AG09319 (cell line): ENCODE measurements around the gene AIFM3.
"Not testable (repeated sequence)": the region's sequence is repeated elsewhere in the genome, so short reads cannot be mapped to it uniquely, and the experiment has no call there.

ENCODE experiments used
- DNase-seq: peaks from one replicate; pipeline ENCODE4 v3.0.0-alpha.2; 2010; ENCODE audit warnings: low read depth; ENCODE audit errors: extremely low read depth
- TF ChIP-seq, protein P1 (sequence below): IDR thresholded peaks from 2 replicates; pipeline ENCODE4 v1.5.1; 2011; ENCODE audit warnings: low read depth, mild to moderate bottlenecking, inconsistent platforms, low read length, moderate library complexity

Gene AIFM3

DNA sequence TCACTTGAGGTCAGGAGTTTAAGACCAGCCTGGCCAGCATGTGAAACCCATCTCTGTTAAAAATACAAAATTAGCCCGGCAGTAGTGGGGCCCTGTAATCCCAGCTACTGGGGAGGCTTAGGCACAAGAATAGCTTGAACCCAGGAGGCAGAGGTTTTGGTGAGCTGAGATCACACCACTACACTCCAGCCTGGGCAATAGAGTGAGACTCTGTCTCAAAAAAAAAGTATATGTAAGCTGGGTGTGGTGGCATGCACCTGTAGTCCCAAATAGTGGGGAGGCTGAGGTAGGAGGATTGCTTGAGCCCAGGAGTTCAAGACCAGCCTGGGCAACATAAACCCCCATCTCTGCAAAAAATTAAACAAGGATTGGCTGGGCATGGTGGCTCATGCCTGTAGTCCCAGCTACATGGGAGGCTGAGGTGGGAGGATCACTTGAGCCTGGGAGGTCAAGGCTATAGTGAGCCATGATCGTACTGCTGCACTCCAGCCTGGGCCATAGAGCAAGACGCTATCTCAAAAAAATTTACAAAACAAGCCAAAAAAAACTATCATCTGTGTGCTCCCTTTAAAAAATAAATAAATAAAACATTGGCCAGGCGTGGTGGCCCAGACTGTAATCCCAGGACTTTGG is 39.0 kb upstream of the AIFM3 start:
- TF ChIP-seq, protein P1, sequence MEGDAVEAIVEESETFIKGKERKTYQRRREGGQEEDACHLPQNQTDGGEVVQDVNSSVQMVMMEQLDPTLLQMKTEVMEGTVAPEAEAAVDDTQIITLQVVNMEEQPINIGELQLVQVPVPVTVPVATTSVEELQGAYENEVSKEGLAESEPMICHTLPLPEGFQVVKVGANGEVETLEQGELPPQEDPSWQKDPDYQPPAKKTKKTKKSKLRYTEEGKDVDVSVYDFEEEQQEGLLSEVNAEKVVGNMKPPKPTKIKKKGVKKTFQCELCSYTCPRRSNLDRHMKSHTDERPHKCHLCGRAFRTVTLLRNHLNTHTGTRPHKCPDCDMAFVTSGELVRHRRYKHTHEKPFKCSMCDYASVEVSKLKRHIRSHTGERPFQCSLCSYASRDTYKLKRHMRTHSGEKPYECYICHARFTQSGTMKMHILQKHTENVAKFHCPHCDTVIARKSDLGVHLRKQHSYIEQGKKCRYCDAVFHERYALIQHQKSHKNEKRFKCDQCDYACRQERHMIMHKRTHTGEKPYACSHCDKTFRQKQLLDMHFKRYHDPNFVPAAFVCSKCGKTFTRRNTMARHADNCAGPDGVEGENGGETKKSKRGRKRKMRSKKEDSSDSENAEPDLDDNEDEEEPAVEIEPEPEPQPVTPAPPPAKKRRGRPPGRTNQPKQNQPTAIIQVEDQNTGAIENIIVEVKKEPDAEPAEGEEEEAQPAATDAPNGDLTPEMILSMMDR = no peak

DNA sequence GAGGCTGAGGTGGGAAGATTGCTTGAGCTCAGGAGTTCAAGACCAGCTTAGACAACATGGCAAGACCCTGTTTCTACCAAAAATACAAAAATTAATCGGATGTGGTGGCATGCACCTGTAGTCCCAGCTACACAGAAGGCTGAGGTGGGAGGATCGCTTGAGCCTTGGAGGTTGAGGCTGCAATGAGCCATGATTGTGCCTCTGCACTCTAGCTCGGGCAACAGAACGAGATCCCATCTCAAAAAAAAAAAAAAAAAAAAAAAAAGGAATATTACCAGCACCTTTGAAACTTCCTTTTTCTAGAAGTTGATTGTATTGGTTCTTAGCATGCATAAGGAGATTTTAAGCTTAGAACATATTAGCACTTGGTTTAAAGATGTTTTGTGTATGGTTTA is 38.5 kb upstream of the AIFM3 start:
- no peak for DNase-seq
- TF ChIP-seq, protein P1 = no peak

More for the DNA sequence above, 39.0 kb upstream of the AIFM3 start:
- no peak for DNase-seq

DNA sequence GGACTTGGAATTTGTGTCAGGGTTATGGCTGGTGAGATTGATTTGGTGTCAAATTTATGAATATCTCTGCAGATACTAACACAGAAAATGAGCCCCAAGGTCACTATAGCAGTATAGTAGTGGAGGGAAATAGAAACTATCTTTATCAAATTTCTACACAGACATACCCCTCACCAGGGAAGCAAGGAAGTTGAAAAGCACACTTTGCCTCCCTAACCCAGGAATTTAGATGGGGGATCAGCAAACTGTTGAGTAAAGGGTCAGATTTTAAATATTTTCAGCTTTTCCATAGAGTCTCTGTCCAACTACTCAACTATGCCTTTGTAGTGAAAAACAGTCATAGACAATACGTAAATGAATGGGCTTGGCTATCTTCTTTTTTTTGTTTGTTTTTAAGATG is 37.1 kb upstream of the AIFM3 start:
- TF ChIP-seq, protein P1 = no peak
- DNase-seq = no peak

DNA sequence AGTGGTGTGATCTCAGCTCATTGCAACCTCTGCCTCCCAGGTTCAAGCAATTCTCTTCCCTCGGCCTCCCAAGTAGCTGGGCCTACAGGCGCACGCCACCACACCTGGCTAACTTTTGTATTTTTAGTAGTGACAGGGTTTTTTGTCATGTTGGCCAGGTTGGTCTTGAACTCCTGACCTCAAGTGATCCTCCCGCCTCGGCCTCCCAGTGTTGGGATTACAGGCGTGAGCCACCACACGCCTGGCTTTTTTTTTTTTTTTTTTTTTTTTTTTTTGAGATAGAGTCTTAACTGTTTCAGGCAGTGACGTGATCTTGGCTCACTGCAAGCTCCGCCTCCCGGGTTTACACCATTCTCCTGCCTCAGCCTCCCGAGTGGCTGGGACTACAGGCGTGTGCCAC is 36.6 kb upstream of the AIFM3 start:
- DNase-seq = not testable (repeated sequence)

DNA sequence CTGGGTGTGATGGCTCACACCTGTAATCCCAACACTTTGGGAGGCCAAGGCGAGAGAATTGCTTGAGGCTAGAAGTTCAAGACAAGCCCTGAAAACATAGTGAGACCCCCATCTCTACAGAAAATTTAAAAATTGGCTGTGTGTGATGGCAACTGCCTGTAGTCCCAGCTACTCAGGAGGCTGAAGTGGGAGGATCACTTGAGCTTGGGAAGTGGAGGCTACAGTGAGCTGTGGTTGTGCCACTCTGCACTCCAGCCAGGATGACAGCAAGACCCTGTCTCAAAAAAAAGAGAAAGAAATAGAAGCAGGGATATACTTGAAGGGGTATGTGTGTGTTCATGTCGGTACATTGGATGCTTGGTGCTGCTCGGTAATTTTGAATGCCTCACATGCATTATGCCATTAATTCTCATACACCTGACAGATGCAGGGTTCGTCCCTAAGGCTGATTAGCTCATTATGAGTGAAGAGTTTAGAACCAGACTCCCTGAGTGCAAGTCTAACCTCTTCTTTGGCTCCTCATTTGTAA is 35.9 kb upstream of the AIFM3 start:
- no peak for DNase-seq
- TF ChIP-seq, protein P1 = no peak

DNA sequence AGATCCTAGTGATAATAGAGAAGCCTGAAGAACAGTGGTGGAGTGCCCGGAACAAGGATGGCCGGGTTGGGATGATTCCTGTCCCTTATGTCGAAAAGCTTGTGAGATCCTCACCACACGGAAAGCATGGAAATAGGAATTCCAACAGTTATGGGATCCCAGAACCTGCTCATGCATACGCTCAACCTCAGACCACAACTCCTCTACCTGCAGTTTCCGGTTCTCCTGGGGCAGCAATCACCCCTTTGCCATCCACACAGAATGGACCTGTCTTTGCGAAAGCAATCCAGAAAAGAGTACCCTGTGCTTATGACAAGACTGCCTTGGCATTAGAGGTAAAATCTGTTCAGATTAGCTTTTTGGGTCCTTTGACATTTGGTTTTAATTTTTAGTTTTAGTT is 33.1 kb upstream of the AIFM3 start:
- no peak for DNase-seq
- TF ChIP-seq, protein P1 = no peak

DNA sequence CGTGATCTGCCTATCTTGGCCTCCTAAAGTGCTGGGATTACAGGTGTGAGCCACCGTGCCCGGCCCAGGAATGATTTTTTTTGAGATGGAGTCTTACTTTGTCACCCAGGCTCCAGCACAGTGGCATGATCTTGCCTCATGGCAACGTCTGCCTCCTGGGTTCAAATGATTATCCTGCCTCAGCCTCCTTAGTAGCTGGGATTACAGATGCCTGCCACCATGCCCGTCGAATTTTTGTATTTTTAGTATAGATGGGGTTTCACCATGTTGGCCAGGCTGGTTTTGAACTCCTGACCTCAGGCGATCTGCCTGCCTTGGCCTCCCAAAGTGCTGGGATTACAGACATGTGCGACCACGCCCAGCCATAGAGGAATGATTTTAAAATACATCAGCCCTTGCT is 32.0 kb upstream of the AIFM3 start:
- not testable (repeated sequence) for DNase-seq

DNA sequence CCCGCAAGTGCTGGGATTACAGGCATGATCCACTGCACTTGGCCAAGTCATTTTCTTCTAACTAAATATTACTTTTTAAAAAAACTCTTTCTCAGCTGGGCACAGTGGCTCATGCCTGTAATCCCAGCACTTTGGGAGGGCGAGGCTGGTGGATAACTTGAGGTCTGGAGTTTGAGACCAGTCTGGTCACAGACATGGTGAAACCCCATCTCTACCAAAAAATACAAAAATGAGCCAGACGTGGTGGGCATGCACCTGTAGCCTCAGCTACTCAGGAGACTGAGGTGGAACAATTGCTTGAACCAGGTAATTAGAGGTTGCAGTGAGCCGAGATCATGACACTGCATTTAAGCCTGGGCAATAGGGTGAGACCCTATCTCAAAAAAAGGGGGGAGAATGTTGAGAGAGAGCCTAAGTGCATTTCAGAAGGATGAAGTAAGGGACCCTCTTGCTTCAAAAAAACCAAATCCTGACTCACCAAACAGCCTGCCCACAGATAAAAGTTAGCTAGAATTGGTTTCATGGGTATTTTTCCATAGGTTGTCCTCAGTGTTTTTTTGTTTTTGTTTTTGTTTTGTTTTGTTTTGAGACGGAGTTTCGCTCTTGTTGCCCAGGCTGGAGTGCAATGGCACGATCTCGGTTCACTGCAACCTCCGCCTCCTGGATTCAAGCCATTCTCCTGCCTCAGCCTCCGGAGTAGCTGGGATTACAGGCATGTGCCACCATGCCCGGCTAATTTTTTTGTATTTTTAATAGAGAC is 31.1 kb upstream of the AIFM3 start:
- not testable (repeated sequence) for DNase-seq
